Upper lobe of right lung (tissue), 1 donor: ENCODE measurements around the gene MLH1. TPM values are rescaled to one million over a fixed set of nuclear protein-coding genes. Genes with fewer than 3 reads are reported as not detected.
A peak's percentile ranks its signal among the peaks of the same experiment; 100 is the strongest.
"Not testable (repeated sequence)": the region's sequence is repeated elsewhere in the genome, so short reads cannot be mapped to it uniquely, and the experiment has no call there.

ENCODE experiments used
- ATAC-seq: fragments of 200-7000 bp; cut with Tn5 transposase; one replicate; pipeline ENCODE4 v1.9.1; 2020; ENCODE audit warnings: mild to moderate bottlenecking, moderate library complexity
- DNase-seq: peaks from one replicate; pipeline ENCODE4 v3.0.0-alpha.2; 2020
- H3K27ac ChIP-seq: fragments of 200-600 bp; one replicate; pipeline ENCODE4 v1.8.0; 2022
- H3K27me3 ChIP-seq: fragments of 200-600 bp; one replicate; pipeline ENCODE4 v1.8.0; 2022; ENCODE audit warnings: mild to moderate bottlenecking
- H3K36me3 ChIP-seq: fragments of 200-600 bp; one replicate; pipeline ENCODE4 v1.8.0; 2022
- H3K4me1 ChIP-seq: fragments of 200-600 bp; one replicate; pipeline ENCODE4 v1.8.0; 2022
- H3K4me3 ChIP-seq: fragments of 200-600 bp; one replicate; pipeline ENCODE4 v1.8.0; 2022; ENCODE audit warnings: mild to moderate bottlenecking
- H3K9me3 ChIP-seq: fragments of 200-600 bp; one replicate; pipeline ENCODE4 v1.8.0; 2022
- CTCF ChIP-seq: fragments of 200-600 bp; IDR thresholded peaks from one replicate; pipeline ENCODE4 v1.8.0; 2022; ENCODE audit warnings: antibody characterized with exemption
- intact Hi-C: fragments of 100-400 bp; cut with DNase I; formaldehyde crosslinking; loops from one replicate; pipeline ENCODE4 v1.11.0; 2022
- long read RNA-seq: library from polyadenylated mRNA; unstranded; transcript quantifications from one replicate; pipeline ENCODE4 v2.0.0, GENCODE V29; 2021
- total RNA-seq: library from RNA; stranded (reverse); fragmentation: NEBNext Ultra II Directional; extraction: Animal tissue kit (Norgen Biotek cat#: 25700); gene quantifications from one replicate; pipeline ENCODE4 v1.2.1, GENCODE V29; 2021
- donor health status: DM: no; HTN: yes; CAD: no; lungs with severe emphysema.

MLH1 gene
- total RNA-seq, result 31.3 TPM
- long read RNA-seq, transcript MLH1-201 (19 exons, 2,752 nt), result major isoform, 30 of 41 reads
- long read RNA-seq, partial matches to known transcripts, result 2 of 41 reads
- long read RNA-seq, other reads (novel, unspliced or antisense), result 9 of 41 reads

GRCh38 chr3:36993326-36994283 lies at the start of gene MLH1:
TSS of gene MLH1 (plus strand) at chr3:36993518. CDS start at chr3:36993548, 30 bp downstream.
- H3K36me3 ChIP-seq, result peaks cover 34% of the 10 kb centered on the region
- no peaks in the 10 kb centered on the region for H3K27me3 ChIP-seq
- peak within 1 kb of the TSS; percentile 82 for H3K4me3 ChIP-seq
- ATAC-seq (peak; percentile 94), DNase-seq (peak; percentile 97)
- no peaks in the 10 kb centered on the region for H3K9me3 ChIP-seq
- intact Hi-C loops, result no loop called here
- H3K27ac ChIP-seq, result peak within 1 kb of the TSS; percentile 98
- H3K4me1 ChIP-seq, result peaks cover 43% of the 10 kb centered on the region
- no peak for TF ChIP-seq CTCF

GRCh38 chr3:36943601-36944000 lies 49.7 kb upstream of the MLH1 start:
- intact Hi-C loops, result no loop called here
- ATAC-seq, result no peak
- Histone ChIP-seq H3K9me3 (peaks cover 10% of the 10 kb centered on the region), H3K36me3 (no peaks in the 10 kb centered on the region), H3K27ac (peak overlapping the region; percentile 88), H3K4me1 (peaks cover 16% of the 10 kb centered on the region), H3K4me3 (peak overlapping the region; percentile 93), H3K27me3 (no peaks in the 10 kb centered on the region)
- no peak for TF ChIP-seq CTCF
- no peak for DNase-seq

- H3K27ac ChIP-seq, result peak overlapping the region; percentile 88
- DNase-seq (peak; percentile 86), ATAC-seq (peak; percentile 84)
- peak; percentile 16 for TF ChIP-seq CTCF
- H3K27me3 ChIP-seq, result no peaks in the 10 kb centered on the region
- peak overlapping the region; percentile 93 for H3K4me3 ChIP-seq
- peaks cover 16% of the 10 kb centered on the region for H3K4me1 ChIP-seq
- intact Hi-C loops, result no loop called here
- no peaks in the 10 kb centered on the region for H3K36me3 ChIP-seq
- peaks cover 10% of the 10 kb centered on the region for H3K9me3 ChIP-seq
These were observed 49.2 kb upstream of the MLH1 start for GRCh38 chr3:36944012-36944640.

- Histone ChIP-seq H3K9me3 (peaks cover 10% of the 10 kb centered on the region), H3K27ac (peak within 1 kb of the TSS; percentile 88), H3K27me3 (no peaks in the 10 kb centered on the region), H3K4me1 (peaks cover 16% of the 10 kb centered on the region), H3K4me3 (peak within 1 kb of the TSS; percentile 93), H3K36me3 (no peaks in the 10 kb centered on the region)
- intact Hi-C loops, result no loop called here
- TF ChIP-seq CTCF, result no peak
- ATAC-seq (peak; percentile 87), DNase-seq (peak; percentile 89)
These were observed 48.6 kb upstream of the MLH1 start, which contains the start of gene TRANK1 for GRCh38 chr3:36944641-36945270. TSS of gene TRANK1 (minus strand) at chr3:36945054. CDS start at chr3:36944809, 245 bp downstream.

GRCh38 chr3:36945333-36945980 lies 47.9 kb upstream of the MLH1 start:
- DNase-seq, result no peak
- Histone ChIP-seq H3K36me3 (no peaks in the 10 kb centered on the region), H3K9me3 (peaks cover 10% of the 10 kb centered on the region), H3K4me3 (peak overlapping the region; percentile 93), H3K27me3 (no peaks in the 10 kb centered on the region), H3K4me1 (peaks cover 16% of the 10 kb centered on the region), H3K27ac (no peak overlapping the region)
- TF ChIP-seq CTCF, result no peak
- ATAC-seq, result no peak
- intact Hi-C loops, result no loop called here

- ATAC-seq, H3K9me3 ChIP-seq, intact Hi-C loops, H3K27ac ChIP-seq, DNase-seq, H3K4me1 ChIP-seq, H3K27me3 ChIP-seq, H3K4me3 ChIP-seq, H3K36me3 ChIP-seq: not testable (repeated sequence)
These were observed 45.5 kb upstream of the MLH1 start for GRCh38 chr3:36947814-36948213.
